ENCODE results near the gene DNAJC5G.

DNA sequence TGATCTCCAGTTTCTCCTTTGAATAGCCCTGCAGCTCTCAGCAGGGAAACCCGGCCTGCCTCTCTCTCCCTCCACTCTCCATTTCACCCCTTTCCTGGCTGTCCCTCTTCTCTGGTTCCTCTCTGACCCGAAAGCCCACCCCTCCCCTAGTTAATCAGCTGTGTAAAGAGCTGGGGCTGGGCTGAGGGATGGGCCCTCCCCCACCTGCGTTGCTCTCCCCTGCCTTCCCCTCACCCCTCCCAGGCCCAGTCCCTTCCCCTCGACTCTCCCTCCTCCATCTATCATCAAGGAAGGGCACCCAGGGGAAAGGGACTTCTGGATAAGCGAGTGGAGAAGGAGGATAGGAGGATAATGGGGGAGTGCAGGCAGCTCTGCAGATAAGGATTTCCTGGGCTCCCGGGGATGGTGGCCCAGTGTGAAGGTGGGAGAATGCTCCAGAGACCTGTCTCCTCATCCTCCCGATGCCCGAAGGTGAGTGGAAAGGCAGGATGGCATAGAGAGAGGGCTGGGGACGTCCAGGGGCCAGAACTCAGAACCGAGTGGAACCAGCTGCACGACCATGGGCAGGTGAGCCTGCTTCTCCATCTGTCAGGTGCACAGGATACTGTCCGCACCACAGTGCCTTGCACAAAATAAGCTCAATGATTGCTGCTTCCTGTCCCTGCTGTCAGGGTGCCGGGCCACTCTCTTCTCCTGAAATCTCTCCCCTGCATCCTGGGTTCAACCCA lies 24.4 kb upstream of the DNAJC5G start:
- TF ChIP-seq, protein P1, sequence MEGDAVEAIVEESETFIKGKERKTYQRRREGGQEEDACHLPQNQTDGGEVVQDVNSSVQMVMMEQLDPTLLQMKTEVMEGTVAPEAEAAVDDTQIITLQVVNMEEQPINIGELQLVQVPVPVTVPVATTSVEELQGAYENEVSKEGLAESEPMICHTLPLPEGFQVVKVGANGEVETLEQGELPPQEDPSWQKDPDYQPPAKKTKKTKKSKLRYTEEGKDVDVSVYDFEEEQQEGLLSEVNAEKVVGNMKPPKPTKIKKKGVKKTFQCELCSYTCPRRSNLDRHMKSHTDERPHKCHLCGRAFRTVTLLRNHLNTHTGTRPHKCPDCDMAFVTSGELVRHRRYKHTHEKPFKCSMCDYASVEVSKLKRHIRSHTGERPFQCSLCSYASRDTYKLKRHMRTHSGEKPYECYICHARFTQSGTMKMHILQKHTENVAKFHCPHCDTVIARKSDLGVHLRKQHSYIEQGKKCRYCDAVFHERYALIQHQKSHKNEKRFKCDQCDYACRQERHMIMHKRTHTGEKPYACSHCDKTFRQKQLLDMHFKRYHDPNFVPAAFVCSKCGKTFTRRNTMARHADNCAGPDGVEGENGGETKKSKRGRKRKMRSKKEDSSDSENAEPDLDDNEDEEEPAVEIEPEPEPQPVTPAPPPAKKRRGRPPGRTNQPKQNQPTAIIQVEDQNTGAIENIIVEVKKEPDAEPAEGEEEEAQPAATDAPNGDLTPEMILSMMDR (conservative IDR thresholded peaks at IDR 0.05 in 1 of 2, IDR thresholded peaks at IDR 0.05 in 1 of 2; ENCODE audit: extremely low read depth in 1 of 2, insufficient read depth in 1 of 2, low read depth in 1 of 2, low read length in 2 of 2): no peak
- TF ChIP-seq EZH2 (IDR thresholded peaks at IDR 0.05; ENCODE audit: borderline replicate concordance, low read length): no peak

Measured in mammary epithelial cell (primary cell).